NCI-H2107 treated with DMSO at 0.1 percent for 48 hours (cell line): ENCODE results near the gene PRKAG2.
"Not testable (repeated sequence)": the region's sequence is repeated elsewhere in the genome, so short reads cannot be mapped to it uniquely, and the experiment has no call there.

Source experiments
- DNase-seq: peaks from one replicate; lab custom pipeline; 2025; ENCODE audit not compliant: unreplicated experiment; lab: John Stamatoyannopoulos, UW

Gene PRKAG2

DNA sequence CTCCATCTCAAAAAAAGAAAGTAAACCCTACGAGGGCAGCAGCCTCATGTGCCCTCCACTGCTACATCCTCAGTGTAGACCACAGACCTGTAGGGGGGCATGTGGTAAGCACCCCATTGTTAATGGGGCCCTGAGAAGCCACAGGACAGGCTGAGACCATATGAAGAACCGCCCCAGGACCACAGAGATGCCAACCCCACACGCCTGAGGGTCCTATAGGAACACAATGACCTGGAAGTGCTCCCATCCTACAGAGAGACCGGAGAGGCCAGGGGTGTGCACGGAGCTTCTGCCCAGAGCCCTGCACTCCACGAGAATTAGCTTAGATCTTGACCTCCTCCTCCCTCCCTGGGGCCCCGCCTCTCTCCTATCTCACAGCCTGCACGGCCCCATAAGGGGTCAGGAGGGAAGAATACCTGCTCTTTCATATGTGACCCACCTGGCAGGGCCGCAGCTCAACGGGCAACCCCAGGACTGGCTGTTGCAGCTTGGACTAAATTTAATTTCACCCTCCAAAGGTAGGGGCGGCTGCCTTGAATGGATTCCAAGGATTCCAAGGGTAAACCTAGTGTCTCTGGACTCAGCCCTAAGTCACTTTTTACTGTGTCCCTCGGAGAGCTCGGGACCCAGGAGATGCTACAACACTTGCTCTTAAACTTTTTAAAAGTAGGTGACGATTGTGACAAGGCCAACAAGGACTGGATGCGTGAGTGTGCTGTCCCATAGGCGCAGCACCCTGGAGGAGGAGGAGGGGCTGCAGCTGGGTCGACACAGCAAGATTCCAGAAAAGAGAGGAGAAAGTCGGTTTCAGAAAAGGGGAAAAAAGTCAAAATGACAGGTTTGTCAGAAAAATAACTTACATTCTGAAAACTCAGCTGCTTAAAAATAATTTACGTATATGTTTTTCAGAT lies 24.2 kb downstream of the PRKAG2 start:
- DNase-seq: no peak

DNA sequence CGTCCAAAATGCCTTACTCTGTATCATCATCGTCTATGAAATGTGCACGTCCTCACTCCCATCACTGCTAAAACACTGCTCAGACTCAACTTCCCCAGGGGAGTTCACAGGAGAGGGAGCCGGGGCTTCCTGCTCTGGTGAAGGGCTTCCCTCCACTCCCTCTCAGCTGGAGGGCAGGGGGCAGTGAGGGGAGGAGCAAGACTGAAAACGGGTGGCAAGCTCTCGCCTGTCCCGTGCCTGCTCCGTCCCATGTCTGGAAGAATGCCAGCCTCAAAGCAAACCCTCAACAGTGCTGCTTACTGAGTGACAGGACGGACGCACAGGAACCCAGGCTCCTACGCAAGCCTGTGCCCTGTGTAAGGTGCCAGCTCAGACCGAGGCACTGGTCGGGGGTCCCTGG lies 25.1 kb downstream of the PRKAG2 start:
- DNase-seq: no peak

DNA sequence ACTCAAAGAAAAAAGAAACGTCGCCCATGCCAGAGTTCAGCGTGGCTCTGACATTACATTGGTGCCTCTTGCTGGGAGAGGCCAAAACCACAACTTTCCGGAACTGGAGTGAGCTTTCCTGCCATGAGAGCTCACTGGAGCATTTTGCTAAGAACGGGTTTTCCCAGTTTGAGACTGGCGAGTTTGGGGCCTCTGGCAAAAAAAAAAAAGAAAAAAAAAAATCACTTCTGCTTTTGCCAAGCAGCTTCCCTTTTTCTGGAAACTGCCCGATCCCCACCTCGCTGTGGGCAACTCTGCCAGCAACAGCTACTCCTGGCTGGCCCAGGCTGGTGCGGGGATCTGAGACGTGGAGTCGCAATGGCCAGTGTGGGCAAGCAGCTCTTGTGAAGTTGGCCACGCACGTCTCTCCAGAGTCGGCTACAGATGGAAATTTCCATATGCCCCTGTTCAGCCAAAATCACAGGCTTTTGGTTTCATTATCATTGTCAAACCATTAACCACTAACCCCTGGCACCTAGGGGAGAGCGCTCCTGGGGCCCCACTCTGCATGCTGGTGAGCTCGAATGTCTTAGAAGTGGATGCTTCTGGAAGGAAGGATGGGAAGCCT lies 25.7 kb downstream of the PRKAG2 start:
- DNase-seq: no peak

DNA sequence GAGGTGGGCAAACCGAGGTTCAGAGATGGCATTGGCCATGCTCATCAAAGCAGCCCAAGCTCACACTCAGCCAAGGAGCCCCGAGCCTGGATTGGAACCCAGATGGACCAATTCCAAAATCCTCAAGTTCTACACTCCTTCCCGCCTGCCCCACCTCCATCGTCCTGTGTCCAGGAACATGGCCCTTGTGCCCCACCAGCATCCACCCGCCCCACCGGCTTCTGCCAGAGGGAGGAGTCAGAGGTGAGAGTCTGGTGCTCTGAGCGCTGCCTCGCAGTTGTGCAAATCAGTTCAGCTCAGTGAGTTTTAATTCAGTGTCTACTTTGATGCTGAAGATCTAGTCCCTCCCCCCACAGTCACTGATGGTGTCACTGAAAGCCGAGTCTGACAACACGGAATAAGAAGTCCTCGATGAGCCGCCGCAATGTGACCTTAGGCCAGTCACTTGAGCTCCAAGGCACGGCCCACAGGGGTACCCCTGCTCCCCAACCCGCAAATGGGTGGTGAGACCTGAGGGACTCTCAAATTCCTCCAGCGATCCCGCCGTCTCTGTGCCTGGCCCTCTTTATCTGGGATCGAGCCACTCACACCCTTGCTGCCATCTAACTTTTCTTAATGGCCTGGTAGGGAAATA lies 26.3 kb downstream of the PRKAG2 start:
- no peak for DNase-seq

DNA sequence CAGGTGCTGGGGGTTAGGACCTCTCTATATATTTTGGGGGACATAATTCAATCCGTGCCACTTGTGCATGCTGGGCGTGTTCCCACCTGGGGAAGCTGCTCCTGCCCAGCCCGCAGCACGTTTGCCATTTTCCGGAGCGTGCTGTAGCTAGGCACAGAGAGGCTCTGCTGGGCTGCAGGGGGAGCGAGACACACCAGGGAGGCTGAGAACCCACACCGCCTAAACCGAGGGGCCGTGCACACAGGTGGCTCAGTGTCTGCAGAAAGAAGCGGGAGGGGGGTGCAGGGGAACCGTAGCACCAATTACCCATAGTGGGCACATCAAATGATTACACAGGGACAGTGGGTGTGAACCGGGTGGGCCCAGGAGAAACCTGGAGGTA lies 27.0 kb downstream of the PRKAG2 start:
- DNase-seq: no peak

DNA sequence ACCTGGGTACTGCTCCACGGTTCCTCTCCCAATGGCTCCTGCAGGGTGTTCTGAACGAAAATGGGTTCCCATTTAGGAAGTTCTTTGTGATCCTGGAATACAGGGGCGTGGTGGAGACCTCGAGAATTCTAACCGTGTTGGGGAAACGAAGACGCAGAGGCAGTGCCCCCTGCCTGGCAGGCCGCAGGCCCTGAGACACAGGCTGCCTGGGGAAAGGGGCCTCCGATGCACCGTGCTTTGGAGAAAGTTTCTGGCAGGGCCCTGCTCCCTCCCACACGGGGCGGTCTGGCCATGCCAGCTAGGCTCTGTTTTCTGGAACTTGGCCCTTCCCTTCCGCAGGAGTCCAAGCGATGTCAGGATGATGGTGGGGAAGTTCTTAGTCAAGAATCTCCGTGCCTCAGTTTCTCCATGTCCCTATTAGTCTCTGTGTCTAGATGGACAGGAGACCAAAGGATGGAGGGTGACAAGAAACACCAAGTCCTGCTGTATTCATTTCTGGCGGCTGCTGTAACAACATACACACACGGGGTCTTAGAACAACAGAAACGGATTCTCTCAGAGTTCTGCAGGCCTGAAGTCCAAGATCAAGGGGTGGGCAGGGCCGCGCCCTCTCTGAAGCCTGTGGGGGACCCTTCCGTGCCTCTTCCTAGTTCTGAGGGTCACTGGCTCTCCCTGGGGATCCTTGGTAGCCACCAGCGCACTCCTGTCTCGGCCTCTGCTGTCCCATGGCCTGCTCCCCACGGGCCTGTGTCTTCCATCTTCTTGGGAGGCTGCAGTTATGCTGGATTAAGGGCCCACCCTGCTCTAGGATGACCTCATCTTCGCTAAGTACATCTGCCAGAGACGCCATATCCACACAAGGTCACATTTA lies 27.7 kb downstream of the PRKAG2 start:
- no peak for DNase-seq

DNA sequence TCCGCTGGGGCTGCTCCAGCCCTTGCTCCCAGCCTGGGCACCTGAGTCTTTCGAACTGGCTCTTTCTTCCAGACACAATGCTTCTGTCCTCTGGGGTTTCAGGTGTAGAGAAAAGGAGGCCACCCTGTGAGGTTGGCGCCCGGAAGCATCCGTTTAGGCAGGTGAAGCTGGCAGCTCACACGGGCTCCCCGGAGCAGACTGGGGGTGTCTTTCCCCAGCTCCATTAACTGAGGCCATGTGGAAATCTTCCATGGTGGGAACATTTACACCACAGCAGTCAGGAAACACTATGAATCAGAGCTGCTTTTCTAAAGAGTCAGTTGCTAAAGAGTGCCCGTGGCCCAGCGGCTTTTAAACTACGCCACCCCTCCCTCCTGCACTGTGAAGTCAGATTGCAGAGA lies 29.2 kb downstream of the PRKAG2 start:
- no peak for DNase-seq

DNA sequence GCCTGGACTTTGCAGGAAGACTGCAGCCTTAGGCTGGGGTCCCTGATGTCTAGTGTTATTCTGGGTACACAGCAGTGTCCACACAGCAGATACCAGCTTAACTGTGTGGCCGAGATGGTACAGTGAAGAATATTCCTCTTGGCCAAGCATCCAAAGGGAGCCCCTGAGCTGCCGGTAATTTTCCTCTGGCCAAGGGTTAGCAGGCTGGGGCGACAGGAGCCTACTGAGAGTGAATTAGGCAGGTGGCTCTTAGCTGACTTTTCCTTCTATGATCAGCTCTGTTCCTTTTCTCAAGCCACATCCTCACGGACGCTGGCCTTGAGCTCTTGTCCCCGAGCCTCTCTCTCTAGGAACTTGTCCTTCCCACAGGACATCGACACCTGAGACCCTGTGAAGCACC lies 29.8 kb downstream of the PRKAG2 start:
- DNase-seq: no peak

DNA sequence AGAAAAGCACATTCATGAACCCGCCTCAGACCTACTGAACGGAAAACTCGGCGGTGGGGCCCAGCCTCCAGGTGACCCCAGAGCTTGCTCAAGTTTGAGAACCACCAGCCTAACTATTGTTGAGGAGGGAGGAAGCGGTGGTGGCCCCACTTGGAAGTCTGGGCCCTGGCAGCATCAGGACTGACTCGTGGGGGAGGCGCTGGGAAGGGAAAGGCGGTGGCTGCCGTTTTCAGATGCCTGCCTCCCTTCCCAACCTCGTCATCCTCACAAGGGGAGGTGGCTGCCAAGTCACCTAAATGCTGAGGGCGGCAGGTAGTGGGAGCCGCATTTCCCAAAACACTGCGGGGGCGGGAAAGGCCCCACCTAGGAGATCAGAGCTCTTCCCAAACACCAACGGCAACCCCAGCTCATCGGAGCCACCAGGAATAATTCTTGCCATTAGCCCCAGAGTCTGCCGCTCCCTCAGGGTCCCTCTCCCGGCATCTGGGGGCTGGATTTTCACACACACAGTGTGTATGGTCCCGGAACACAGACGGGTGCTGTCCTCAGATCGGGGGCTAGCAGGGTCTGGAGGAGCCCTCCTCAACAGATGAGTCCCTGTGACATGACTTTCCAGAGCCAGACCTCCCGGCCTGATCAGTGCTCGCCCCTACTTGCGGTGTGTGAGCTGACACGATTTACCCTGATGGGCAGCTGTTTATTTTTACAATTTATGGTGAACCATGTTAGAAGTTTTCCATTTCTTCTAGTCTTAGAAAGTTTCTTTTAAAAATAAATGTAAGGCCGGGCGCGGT lies 31.3 kb downstream of the PRKAG2 start:
- DNase-seq: no peak

DNA sequence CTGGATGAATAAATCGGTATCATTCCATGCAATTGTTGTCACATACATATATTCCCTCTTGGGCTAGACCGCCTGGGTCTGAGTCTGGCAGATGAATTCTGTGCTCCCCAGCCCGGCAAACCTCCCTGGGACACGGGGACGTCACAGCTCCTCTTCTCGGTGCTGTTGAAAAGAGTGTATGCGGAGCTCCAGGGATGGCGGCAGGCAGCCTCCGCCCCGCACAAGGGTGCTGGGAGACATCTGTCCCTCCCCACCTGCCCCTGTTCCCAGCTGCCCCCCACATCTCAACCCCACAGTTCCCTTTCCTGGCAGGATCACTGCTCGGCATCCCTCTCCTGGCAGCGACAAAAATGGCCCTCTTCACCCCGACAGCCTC lies 32.1 kb downstream of the PRKAG2 start:
- DNase-seq: no peak

DNA sequence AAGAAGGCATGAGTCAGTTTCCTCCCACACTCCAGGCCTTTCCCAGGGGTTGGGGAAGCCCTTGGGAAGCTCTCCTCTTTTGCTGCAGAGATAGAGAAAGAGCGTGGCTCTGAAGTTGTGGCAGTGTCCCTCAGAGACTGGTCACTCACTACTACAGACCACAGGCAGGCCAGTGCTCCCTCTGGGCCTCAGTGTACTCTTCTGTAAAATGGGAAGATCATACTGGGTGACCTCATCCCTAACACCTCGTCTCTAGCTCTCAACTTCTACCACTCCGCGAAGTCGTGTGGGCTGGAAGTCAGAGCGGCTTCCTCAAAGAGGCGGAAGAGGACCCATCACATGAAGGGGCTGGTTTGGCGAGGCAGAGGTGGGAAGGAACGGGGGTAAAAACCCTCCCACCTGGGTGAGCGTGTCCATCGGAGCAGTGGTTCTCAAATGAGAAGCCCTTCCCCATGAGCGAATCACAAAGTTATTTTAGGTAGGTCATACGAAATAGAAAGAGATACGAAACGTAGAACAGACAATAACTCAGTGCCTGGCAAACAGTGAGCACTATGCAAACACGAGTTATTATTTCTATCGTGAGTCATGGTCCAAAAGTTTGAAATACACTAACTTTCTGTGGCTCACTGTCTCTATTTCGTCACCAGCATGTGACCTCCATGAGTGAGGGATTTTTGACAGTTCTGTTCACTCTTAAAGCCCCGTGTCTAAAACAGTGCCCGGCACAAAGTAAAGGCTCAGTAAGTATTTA lies 32.7 kb downstream of the PRKAG2 start:
- no peak for DNase-seq

DNA sequence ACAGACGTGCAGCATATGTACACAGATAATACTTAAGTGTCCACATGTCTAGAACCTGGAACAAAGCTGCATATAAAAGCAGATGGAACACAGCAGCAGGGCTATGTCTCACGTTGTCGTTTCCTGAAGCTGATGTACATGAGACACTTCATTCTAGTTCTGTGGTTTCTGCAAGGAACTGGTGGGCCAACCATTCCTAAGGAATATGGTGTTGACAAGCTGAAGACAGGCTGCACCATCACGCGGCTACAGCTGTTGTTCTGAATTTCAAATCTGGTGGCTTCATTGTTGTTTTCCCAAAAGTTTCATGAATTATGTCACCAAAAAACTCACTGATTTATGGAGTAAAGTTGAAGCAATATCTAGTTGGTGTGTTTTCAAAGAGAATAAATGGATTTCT lies 33.7 kb downstream of the PRKAG2 start:
- no peak for DNase-seq

DNA sequence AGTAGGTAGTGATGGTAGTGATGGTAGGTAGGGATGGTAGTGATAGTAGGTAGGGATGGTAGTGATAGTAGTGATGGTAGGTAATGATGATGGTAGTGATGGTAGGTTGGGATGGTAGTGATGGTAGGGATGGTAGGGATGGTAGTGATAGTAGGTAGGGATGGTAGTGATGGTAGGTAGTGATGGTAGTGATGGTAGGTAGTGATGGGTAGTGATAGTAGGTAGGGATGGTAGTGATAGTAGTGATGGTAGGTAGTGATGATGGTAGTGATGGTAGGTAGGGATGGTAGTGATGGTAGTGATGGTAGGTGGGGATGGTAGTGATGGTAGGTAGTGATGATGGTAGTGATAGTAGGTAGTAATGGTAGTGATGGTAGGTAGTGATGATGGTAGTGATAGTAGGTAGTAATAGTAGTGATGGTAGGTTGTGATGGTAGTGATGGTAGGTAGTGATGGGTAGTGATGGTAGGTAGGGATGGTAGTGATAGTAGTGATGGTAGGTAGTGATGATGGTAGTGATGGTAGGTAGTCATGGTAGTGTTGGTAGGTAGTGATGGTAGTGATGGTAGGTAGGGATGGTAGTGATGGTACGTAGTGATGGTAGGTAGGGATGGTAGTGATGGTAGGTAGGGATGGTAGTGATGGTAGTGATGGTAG lies 35.4 kb downstream of the PRKAG2 start:
- DNase-seq: not testable (repeated sequence)

DNA sequence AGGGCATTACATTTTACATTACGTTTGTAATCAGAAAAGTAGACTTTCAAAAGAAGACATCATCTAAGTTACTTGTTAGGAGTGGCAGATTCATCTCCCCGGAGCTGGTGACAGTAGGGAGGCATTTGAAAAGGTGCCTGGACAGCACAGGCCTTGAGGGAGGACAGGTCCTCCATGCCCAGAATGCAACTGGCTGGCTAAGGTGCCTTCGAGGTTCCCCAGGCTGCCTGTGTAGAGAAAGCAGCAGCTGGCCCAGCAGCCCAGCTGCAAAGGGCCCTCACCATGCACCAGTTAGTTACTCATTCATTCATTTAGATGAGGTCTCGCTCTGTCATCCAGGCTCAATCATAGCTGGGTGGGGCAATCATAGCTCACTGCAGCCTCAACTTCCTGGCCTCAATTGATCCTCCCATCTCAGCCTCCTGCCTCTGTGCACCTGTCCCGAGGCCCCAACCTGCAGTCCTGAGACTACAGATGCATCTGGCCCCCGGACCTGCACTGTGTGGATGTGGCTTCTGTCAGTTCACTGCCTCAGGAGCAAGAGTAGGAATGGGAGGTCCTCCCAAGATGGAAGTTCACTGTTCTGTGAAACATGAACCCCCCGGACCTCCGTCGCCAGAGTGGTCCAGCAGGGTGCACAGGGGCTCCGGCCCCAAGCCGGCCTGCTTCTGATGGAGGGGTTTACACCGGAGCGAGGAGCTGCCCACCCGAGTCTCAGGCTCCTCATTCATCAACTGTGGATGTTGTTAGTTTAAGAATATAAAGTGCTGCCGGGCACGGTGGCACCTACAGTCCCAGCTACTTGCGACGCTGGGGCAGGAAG lies 36.6 kb downstream of the PRKAG2 start:
- no peak for DNase-seq

DNA sequence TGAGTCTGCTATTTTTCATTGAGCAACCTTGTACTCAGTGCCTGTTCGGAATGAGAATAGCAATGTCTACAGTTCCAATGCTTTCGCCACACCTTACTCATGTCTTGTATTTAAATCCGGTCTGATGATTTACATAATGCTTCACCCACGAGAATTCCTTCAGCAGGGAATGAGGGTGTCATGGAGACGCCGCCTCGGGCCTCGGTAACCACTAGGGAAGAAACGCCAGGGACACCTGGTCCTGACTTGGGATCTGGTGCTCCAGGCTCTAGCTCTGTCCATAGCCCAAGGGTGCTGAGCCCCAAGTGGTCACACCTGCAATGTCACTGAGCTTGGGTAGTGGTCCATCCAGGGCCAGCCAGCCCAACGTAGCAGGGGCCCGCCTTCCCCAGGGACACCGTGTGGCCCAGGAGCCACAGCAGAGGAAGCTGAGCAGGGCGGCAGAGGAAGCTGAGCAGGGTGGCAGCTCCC lies 37.4 kb downstream of the PRKAG2 start:
- DNase-seq: no peak

DNA sequence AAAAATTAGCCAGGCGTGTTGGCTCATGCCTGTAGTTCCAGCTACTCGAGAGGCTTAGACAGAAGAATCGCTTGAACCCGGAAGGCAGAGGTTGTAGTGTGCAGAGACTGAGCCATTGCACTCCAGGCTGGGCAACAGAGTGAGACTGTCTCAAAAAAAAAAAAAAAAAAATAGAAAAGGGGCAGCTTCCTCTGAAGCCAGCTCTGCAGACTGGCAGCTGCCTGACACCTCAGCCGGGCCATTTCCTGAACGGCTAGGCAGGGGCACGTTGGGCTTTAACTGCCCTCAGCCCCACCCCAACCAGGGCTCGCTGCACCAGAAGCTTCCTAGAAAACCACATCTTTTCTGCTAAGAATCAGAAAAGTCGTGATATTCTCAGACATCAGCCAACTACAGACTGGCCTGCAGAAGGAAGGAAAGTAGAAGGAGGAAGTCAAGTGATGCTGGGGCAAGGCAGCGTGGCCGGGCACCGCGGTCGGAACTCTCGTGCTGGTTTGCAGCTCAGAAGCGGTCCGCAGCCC lies 38.0 kb downstream of the PRKAG2 start:
- no peak for DNase-seq

DNA sequence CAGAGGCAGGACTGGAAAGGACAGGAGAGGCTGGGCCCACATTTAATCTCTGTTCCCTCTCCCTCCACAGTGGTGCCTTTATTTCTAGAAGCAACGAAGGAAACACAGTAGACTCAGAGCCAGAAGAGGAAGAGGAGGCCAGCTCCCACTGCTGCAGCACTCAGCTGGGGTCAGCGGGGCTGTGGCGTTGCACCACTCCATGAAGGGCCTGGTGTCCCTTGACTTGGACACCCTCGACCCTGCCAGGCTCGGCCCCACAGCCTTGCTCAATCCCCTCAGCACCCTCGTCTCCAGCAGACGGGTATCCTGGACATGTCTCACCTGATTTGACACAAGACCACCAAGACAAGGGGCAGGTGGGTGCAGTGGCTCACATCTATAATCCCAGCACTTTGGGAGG lies 38.8 kb downstream of the PRKAG2 start:
- DNase-seq: no peak
